Gastroesophageal sphincter (tissue), 4 donors: ENCODE results near the gene KAT2A. TPM values are rescaled to one million over a fixed set of nuclear protein-coding genes. Genes with fewer than 3 reads are reported as not detected.

ENCODE experiments used
- ATAC-seq: fragments of 150-250 bp; one replicate; pipeline ENCODE4 v1.9.1; 2016; ENCODE audit warnings: mild to moderate bottlenecking, moderate library complexity
- H3K27ac ChIP-seq, 4 donors: fragments of 200-600 bp; sonication (generic) in 3 of 4; 1 replicate in 3 of 4; 2 replicates in 1 of 4; pipeline ENCODE4 v1.5.1; 2016 to 2019
- H3K27me3 ChIP-seq: fragments of 200-600 bp; sonication (generic); one replicate; pipeline ENCODE4 v1.5.1; 2019
- H3K36me3 ChIP-seq, 2 donors: fragments of 200-600 bp; sonication (generic); one replicate each; pipeline ENCODE4 v1.5.1; 2019; ENCODE audit warnings: control low read depth in 1 of 2
- H3K4me1 ChIP-seq, 3 donors: fragments of 200-600 bp; sonication (generic); 1 replicate in 2 of 3; 2 replicates in 1 of 3; pipeline ENCODE4 v1.5.1; 2016 to 2019; ENCODE audit warnings: control low read depth in 2 of 3
- H3K4me3 ChIP-seq, 2 donors: fragments of 200-600 bp; sonication (generic); one replicate each; pipeline ENCODE4 v1.5.1; 2019; ENCODE audit warnings: mild to moderate bottlenecking in 1 of 2, moderate library complexity in 1 of 2
- H3K9me3 ChIP-seq, 3 donors: fragments of 200-600 bp; sonication (generic); one replicate each; pipeline ENCODE4 v1.5.1; 2017 to 2019; ENCODE audit warnings: control low read depth in 2 of 3
- CTCF ChIP-seq, 4 experiments: fragments of 200-600 bp in 2 of 4; fragments of 450-650 bp in 2 of 4; sonication (generic) in 1 of 4; IDR thresholded peaks; one replicate each; pipeline ENCODE4 v1.5.1; 2017 to 2019; ENCODE audit warnings: antibody characterized with exemption in 4 of 4, mild to moderate bottlenecking in 2 of 4, moderate library complexity in 2 of 4
- EP300 ChIP-seq: sonication (generic); formaldehyde crosslinking; IDR thresholded peaks from one replicate; pipeline ENCODE4 v1.6.1; 2017; ENCODE audit warnings: antibody characterized with exemption, mild to moderate bottlenecking
- POLR2A ChIP-seq, 2 donors: fragments of 450-650 bp; IDR thresholded peaks; one replicate each; pipeline ENCODE4 v1.6.1; 2017; ENCODE audit warnings: antibody characterized with exemption in 2 of 2, mild to moderate bottlenecking in 2 of 2, moderate library complexity in 1 of 2
- POLR2AphosphoS5 ChIP-seq: sonication (generic); formaldehyde crosslinking; IDR thresholded peaks from one replicate; pipeline ENCODE4 v1.6.1; 2017; ENCODE audit warnings: antibody characterized with exemption
- WGBS, 2 donors: methylation state at CpG; one replicate each; pipeline ENCODE4 v1.1.5; 2018; ENCODE audit warnings: low coverage in 1 of 2; 5-methylcytosine and 5-hydroxymethylcytosine counted together
- total RNA-seq, 4 donors: library from RNA; depleted of rRNA; stranded (reverse); fragments of >200 nt; gene quantifications; one replicate each; pipeline ENCODE4 v1.1.0, GENCODE V29; 2016

Gene KAT2A
- total RNA-seq, 4 donors from 2014 or later, result 10.3 to 51.2 (median 19.3) TPM

DNA sequence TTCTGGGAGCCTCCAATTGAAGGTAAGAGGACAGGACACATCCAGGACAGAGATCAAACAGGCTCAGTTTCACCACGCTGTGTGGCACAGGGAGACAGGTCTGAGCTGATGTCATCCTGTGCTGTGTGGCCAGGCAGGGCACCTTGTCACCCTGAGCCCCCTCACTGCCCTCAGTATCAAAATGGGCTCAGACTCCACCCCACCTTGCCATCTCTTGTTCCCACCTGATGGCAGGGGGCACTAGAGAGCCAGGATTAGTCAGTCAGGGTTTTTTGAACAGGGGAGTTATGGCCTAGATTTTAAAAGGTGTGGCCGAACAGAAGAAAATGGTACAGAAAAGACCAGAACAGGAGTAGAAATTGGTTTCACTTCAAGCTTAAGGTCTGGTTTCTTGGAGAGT lies 2.6 kb downstream of the KAT2A start:
- Histone ChIP-seq H3K9me3 (no peaks in the 10 kb centered on the region), H3K27ac (no peak overlapping the region), H3K27me3 (no peaks in the 10 kb centered on the region), H3K4me1 (peaks cover 0 to 58% (median 11%) of the 10 kb centered on the region in 3 donors), H3K36me3 (peaks cover 0 to 51% of the 10 kb centered on the region in 2 donors), H3K4me3 (no peak overlapping the region)
- no peak for TF ChIP-seq POLR2A (IDR thresholded peaks at IDR 0.05)
- no peak for TF ChIP-seq EP300
- TF ChIP-seq CTCF (IDR thresholded peaks at IDR 0.05), result peak in 1 of 4 experiments; percentile 33
- no peak for TF ChIP-seq POLR2AphosphoS5
- whole genome bisulfite sequencing, 2 donors, result 50 to 70% methylated on average over 1 to 2 of the region's 2 CpGs
- no peak for ATAC-seq

DNA sequence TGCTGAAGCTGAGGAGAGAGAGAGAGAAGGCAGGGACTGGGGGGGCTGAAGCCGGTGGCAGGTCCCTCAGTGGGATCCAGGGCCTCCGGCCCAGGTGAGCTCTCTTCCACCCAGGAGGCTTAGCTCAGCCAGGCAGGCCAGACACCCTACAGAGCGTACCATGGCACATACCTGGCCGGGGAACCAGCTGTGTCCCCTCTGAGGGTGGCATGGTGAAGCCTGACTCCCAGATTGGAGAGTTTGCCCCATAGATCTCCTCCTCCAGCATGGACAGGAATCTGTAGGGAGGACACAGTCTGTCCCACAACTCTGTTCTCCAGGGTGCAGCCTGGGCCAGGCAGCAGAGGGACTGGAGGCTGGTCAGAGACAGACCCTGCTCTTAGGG lies 3.0 kb downstream of the KAT2A start:
- no peak overlapping the region for H3K27ac ChIP-seq
- peaks cover 0 to 62% (median 12%) of the 10 kb centered on the region in 3 donors for H3K4me1 ChIP-seq
- 100% methylated on average over 2 of the region's 4 CpGs; no CpG with 5 or more reads in 1 of the 2 donors for WGBS, 2 donors
- peaks cover 0 to 53% of the 10 kb centered on the region in 2 donors for H3K36me3 ChIP-seq
- H3K27me3 ChIP-seq, result no peaks in the 10 kb centered on the region
- no peak overlapping the region for H3K4me3 ChIP-seq
- ATAC-seq, result no peak
- no peaks in the 10 kb centered on the region for H3K9me3 ChIP-seq
- no peak for TF ChIP-seq POLR2AphosphoS5
- no peak for TF ChIP-seq EP300
- TF ChIP-seq POLR2A (IDR thresholded peaks at IDR 0.05), result no peak
- no peak for TF ChIP-seq CTCF (IDR thresholded peaks at IDR 0.05)

GRCh38 chr17:42117397-42118125 lies 3.6 kb downstream of the KAT2A start:
- Histone ChIP-seq H3K4me1 (peaks cover 0 to 62% (median 17%) of the 10 kb centered on the region in 3 donors), H3K36me3 (peaks cover 0 to 53% of the 10 kb centered on the region in 2 donors), H3K27ac (no peak overlapping the region), H3K27me3 (no peaks in the 10 kb centered on the region), H3K4me3 (no peak overlapping the region), H3K9me3 (no peaks in the 10 kb centered on the region)
- WGBS, 2 donors, result 47 to 79% methylated on average over 2 to 10 of the region's 30 CpGs
- ATAC-seq, result no peak
- TF ChIP-seq EP300 (no peak), CTCF (IDR thresholded peaks at IDR 0.05) (no peak), POLR2AphosphoS5 (no peak), POLR2A (IDR thresholded peaks at IDR 0.05) (no peak)

DNA sequence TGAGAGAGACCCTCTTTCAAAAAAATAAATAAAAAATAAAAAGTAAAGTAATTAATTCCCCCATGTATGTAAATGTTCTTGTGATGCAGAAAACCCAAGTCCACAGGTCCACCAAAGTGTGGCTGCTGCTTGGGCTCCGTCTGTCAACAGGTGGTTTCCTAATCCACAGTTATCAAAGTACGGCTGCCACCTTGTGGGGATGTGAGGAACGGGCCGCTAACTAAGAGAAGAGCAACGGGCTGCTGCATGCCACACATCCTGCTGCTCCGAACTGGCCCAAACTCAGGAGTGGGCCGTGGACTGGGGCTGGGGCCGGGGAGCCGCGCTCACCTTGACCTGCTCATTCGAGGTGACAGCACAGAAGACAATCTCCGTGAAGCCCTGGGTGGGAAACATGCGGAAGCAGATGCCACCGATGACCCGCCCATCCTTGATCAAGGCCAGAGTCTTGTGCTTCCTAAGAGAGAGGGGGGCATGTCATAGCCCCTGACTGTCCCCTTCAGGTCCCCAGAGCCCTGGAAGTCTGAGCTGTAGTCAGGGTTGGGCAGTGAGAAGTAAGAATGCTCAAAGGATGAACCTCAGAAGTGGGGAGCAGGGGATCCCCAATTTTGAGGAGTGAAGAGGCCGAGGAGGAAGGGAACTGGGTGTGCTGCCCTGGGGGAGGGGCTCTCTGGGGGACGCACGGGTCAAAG lies 4.3 kb downstream of the KAT2A start:
- no peaks in the 10 kb centered on the region for H3K27me3 ChIP-seq
- ATAC-seq, result peak; percentile 22
- peaks cover 0 to 53% of the 10 kb centered on the region in 2 donors for H3K36me3 ChIP-seq
- H3K4me3 ChIP-seq, result no peak overlapping the region
- no peak overlapping the region for H3K27ac ChIP-seq
- 0 to 35% methylated on average over 7 to 10 of the region's 18 CpGs for WGBS, 2 donors
- no peaks in the 10 kb centered on the region for H3K9me3 ChIP-seq
- TF ChIP-seq CTCF (IDR thresholded peaks at IDR 0.05), result peak in 3 of 4 experiments; percentile 86 to 88 (median 87)
- no peak for TF ChIP-seq EP300
- peaks cover 0 to 57% (median 17%) of the 10 kb centered on the region in 3 donors for H3K4me1 ChIP-seq
